AG04449 (cell line): Measurements from ENCODE around the gene ERP27.

Source experiments
- CTCF ChIA-PET: fragments of 350-600 bp; formaldehyde crosslinking; extraction: SDS; loops from one replicate; lab custom pipeline; 2021; ENCODE audit warnings: antibody characterized with exemption; lab: Yijun Ruan, JAX
- POLR2A ChIA-PET: fragments of 400-600, 350-600 bp; formaldehyde crosslinking; extraction: SDS; loops from one replicate; lab custom pipeline; 2020; ENCODE audit warnings: antibody characterized with exemption, inconsistent platforms; lab: Yijun Ruan, JAX
- DNase-seq: peaks from one replicate; pipeline ENCODE4 v3.0.0-alpha.2; 2010; ENCODE audit warnings: low read depth, low spot score
- H3K4me3 ChIP-seq: 2 replicates; pipeline ENCODE4 v1.5.1; 2011; ENCODE audit warnings: low read depth, mild to moderate bottlenecking, control low read depth, low read length
- CTCF ChIP-seq: IDR thresholded peaks from one replicate; pipeline ENCODE4 v1.5.1; 2011; ENCODE audit warnings: mild to moderate bottlenecking, moderate library complexity, low read length, control low read depth, inconsistent platforms; ENCODE audit not compliant: insufficient read depth; ENCODE audit errors: missing control alignments

The ERP27 gene

GRCh38 chr12:14956024-14956891 lies 17.9 kb upstream of the ERP27 start:
- POLR2A ChIA-PET = no interaction called here
- no peak overlapping the region for H3K4me3 ChIP-seq
- DNase-seq = no peak
- no peak for TF ChIP-seq CTCF
- CTCF ChIA-PET = interaction anchor here (0.7 kb wide), 1 partner anchor 38 kb away, joined by 3 read pairs; no protein-coding TSS in a partner anchor

- POLR2A ChIA-PET = no interaction called here
These were observed 15.9 kb upstream of the ERP27 start for GRCh38 chr12:14954269-14954668.

GRCh38 chr12:14953752-14954151 lies 15.4 kb upstream of the ERP27 start:
- CTCF ChIA-PET = no interaction called here
- POLR2A ChIA-PET = no interaction called here

More at GRCh38 chr12:14954269-14954668, 15.9 kb upstream of the ERP27 start:
- H3K4me3 ChIP-seq = no peak overlapping the region
- TF ChIP-seq CTCF = no peak
- CTCF ChIA-PET = no interaction called here
- no peak for DNase-seq

GRCh38 chr12:14952299-14952921 lies 14.1 kb upstream of the ERP27 start:
- CTCF ChIA-PET = interaction anchor here (0.6 kb wide), 1 partner anchor 17 kb away, joined by 3 read pairs; no protein-coding TSS in a partner anchor
- no peak overlapping the region for H3K4me3 ChIP-seq

More at GRCh38 chr12:14953752-14954151, 15.4 kb upstream of the ERP27 start:
- no peak for TF ChIP-seq CTCF
- DNase-seq = no peak
- H3K4me3 ChIP-seq = no peak overlapping the region

GRCh38 chr12:14951851-14952250 lies 13.5 kb upstream of the ERP27 start:
- no peak for TF ChIP-seq CTCF
- CTCF ChIA-PET = interaction anchor here (0.6 kb wide), 1 partner anchor 16 kb away, joined by 3 read pairs; no protein-coding TSS in a partner anchor

More at GRCh38 chr12:14952299-14952921, 14.1 kb upstream of the ERP27 start:
- no peak for TF ChIP-seq CTCF
- POLR2A ChIA-PET = no interaction called here
- peak; percentile 95 for DNase-seq

More at GRCh38 chr12:14951851-14952250, 13.5 kb upstream of the ERP27 start:
- POLR2A ChIA-PET = no interaction called here
- H3K4me3 ChIP-seq = no peak overlapping the region
- DNase-seq = no peak
